Measurements from ENCODE around the gene CDK17.

Gene CDK17

GRCh38 chr12:96366381-96366654 lies 33.9 kb downstream of the CDK17 start:
- DNase-seq (ENCODE audit: low read depth): no peak
- H3K4me3 ChIP-seq (ENCODE audit: low read depth, low read length): no peak overlapping the region
- TF ChIP-seq, protein P1, sequence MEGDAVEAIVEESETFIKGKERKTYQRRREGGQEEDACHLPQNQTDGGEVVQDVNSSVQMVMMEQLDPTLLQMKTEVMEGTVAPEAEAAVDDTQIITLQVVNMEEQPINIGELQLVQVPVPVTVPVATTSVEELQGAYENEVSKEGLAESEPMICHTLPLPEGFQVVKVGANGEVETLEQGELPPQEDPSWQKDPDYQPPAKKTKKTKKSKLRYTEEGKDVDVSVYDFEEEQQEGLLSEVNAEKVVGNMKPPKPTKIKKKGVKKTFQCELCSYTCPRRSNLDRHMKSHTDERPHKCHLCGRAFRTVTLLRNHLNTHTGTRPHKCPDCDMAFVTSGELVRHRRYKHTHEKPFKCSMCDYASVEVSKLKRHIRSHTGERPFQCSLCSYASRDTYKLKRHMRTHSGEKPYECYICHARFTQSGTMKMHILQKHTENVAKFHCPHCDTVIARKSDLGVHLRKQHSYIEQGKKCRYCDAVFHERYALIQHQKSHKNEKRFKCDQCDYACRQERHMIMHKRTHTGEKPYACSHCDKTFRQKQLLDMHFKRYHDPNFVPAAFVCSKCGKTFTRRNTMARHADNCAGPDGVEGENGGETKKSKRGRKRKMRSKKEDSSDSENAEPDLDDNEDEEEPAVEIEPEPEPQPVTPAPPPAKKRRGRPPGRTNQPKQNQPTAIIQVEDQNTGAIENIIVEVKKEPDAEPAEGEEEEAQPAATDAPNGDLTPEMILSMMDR (IDR thresholded peaks at IDR 0.05; ENCODE audit: control insufficient read depth, extremely low read depth, insufficient read depth): no peak

DNA sequence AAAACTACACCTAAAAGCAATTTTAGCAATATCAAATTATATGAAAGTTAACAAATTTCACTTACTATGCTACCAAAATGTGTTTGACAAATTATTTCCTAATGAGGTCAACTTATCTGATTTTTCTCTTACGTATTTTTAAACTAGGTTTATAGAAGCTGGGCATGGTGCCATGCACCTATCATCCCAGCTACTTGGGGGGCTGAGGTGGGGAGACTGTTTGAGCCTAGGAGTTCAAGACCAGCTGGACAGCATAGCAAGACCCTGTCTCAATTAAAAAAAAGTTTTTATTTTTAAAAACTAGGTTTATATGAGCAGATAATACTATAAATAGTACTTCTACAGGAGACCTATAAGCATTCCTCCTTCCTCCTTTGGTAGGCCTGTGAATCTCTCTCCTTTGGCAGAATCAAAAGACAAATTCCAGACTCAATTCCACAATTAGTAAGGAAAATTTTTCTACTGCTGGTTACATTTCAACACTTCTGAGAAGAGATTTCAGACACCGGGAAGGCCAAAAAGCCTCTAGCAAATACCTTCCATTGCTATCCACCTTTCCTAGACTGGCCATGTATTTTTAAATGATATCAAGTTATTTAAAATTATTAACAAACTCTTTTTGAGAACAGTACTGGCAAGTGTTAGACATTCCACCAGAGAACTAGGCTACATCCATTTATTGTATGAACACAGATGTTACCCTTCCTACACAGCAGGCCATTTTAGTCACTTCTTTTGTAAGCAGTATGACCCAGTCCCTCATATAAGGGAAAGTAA lies 34.4 kb downstream of the CDK17 start:
- TF ChIP-seq, protein P1 (IDR thresholded peaks at IDR 0.05; ENCODE audit: control insufficient read depth, extremely low read depth, insufficient read depth): no peak
- DNase-seq (ENCODE audit: low read depth): no peak
- no peak overlapping the region for H3K4me3 ChIP-seq (ENCODE audit: low read depth, low read length)

DNA sequence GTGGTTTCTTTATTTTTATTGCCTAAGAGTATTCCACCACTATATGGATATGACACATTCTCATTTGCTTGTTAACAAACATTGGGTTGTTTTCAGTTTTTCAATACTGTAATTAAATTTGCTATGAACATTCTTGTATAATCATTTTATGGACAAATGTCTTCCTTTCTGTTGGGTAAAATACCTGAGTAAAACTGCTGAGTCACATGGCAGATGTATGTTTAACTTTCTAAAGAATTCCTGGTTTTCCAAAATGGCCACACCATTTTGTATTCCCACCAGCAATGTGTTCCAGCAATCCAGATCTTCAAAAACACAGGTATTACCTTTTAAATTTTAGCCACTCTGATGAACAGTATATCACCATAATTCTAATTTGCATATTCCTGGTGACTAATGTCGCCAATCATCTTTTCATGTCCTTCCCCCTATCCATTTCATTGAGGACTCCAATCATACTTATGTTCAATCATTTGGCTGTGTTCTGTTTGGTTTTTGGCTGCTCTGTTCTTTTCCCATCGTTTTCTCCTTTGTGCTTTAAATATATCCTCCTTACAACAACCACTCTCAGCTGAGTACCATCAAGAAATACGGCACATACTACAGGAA lies 36.0 kb downstream of the CDK17 start:
- H3K4me3 ChIP-seq (ENCODE audit: low read depth, low read length): no peak overlapping the region
- TF ChIP-seq, protein P1 (IDR thresholded peaks at IDR 0.05; ENCODE audit: control insufficient read depth, extremely low read depth, insufficient read depth): no peak
- no peak for DNase-seq (ENCODE audit: low read depth)

GRCh38 chr12:96361074-96361473 lies 39.2 kb downstream of the CDK17 start:
- TF ChIP-seq, protein P1 (IDR thresholded peaks at IDR 0.05; ENCODE audit: control insufficient read depth, extremely low read depth, insufficient read depth): no peak
- no peak overlapping the region for H3K4me3 ChIP-seq (ENCODE audit: low read depth, low read length)
- DNase-seq (ENCODE audit: low read depth): no peak

DNA sequence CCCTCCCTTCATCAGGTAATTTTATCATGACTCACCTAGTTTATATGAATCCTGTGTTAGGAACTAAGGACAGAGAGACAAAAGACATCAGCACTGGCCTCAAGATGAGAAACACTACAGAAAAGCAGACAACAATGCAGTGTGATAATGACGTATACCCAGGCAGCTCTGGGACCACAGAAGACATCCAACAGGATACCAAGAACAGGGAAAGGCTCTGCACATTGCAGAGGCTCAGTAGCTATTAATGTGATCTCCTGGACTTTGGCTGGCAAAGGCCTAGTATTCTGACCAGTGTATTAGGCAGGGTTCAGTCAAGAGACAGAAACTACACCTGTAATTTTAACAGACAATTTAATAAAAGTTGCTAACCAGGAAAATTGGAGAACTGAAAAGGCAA lies 39.7 kb downstream of the CDK17 start:
- DNase-seq (ENCODE audit: low read depth): no peak
- TF ChIP-seq, protein P1 (IDR thresholded peaks at IDR 0.05; ENCODE audit: control insufficient read depth, extremely low read depth, insufficient read depth): no peak

GRCh38 chr12:96359328-96359727 lies 40.9 kb downstream of the CDK17 start:
- no peak for DNase-seq (ENCODE audit: low read depth)
- no peak overlapping the region for H3K4me3 ChIP-seq (ENCODE audit: low read depth, low read length)

More for the DNA sequence above, 39.7 kb downstream of the CDK17 start:
- H3K4me3 ChIP-seq (ENCODE audit: low read depth, low read length): no peak overlapping the region

More at GRCh38 chr12:96359328-96359727, 40.9 kb downstream of the CDK17 start:
- TF ChIP-seq, protein P1 (IDR thresholded peaks at IDR 0.05; ENCODE audit: control insufficient read depth, extremely low read depth, insufficient read depth): no peak

Data from LNCaP clone FGC (cell line).